Chondrocyte (in vitro differentiated cells): Measurements from ENCODE around the gene RAI2. TPM values are rescaled to one million over a fixed set of nuclear protein-coding genes. Genes with fewer than 3 reads are reported as not detected.

Experiments used
- DNase-seq: peaks from one replicate; pipeline ENCODE4 v3.0.0; 2021; ENCODE audit warnings: mixed read lengths, low spot score
- H3K27ac Mint-ChIP-seq: one replicate; pipeline ENCODE4 v1.8.0; 2021; ENCODE audit warnings: mild to moderate bottlenecking, moderate library complexity, mixed read lengths; ENCODE audit not compliant: unreplicated experiment
- H3K27me3 Mint-ChIP-seq: 2 replicates; pipeline ENCODE4 v1.8.0; 2021; ENCODE audit warnings: low read depth, mixed read lengths
- H3K36me3 Mint-ChIP-seq: 2 replicates; pipeline ENCODE4 v1.8.0; 2021; ENCODE audit warnings: low read depth, mixed read lengths
- H3K4me1 Mint-ChIP-seq: 2 replicates; pipeline ENCODE4 v1.8.0; 2021; ENCODE audit warnings: low read depth, mild to moderate bottlenecking, mixed read lengths
- H3K4me3 Mint-ChIP-seq: one replicate; pipeline ENCODE4 v1.8.0; 2021; ENCODE audit warnings: mild to moderate bottlenecking, moderate library complexity, mixed read lengths; ENCODE audit not compliant: unreplicated experiment
- H3K9me3 Mint-ChIP-seq: 2 replicates; pipeline ENCODE4 v1.8.0; 2021; ENCODE audit warnings: low read depth, mixed read lengths
- CTCF ChIP-seq: fragments of 200-600 bp; sonication (generic); IDR thresholded peaks from 2 replicates; pipeline ENCODE4 v1.5.0; 2021; ENCODE audit warnings: antibody characterized with exemption, mild to moderate bottlenecking, moderate library complexity
- total RNA-seq: library from RNA; stranded (reverse); gene quantifications from 3 replicates; pipeline ENCODE4 v1.2.1, GENCODE V29; 2021

RAI2 gene
- total RNA-seq, 1 donor from 2014 or later = 0.97 TPM

- Mint-ChIP-seq H3K27ac (no peak overlapping the region), H3K9me3 (no peaks in the 10 kb centered on the region), H3K4me3 (no peak overlapping the region), H3K4me1 (no peaks in the 10 kb centered on the region), H3K27me3 (no peaks in the 10 kb centered on the region), H3K36me3 (no peaks in the 10 kb centered on the region)
- no peak for DNase-seq
- TF ChIP-seq CTCF = no peak
These were observed 92.1 kb downstream of the RAI2 start for GRCh38 chrX:17768997-17769396.

GRCh38 chrX:17767734-17768133 lies 93.4 kb downstream of the RAI2 start:
- Mint-ChIP-seq H3K27me3 (no peaks in the 10 kb centered on the region), H3K9me3 (no peaks in the 10 kb centered on the region), H3K4me3 (no peak overlapping the region), H3K36me3 (no peaks in the 10 kb centered on the region), H3K4me1 (no peaks in the 10 kb centered on the region), H3K27ac (no peak overlapping the region)
- TF ChIP-seq CTCF = no peak
- DNase-seq = no peak

GRCh38 chrX:17759990-17760389 lies 101.1 kb downstream of the RAI2 start:
- no peak for DNase-seq
- Mint-ChIP-seq H3K9me3 (no peaks in the 10 kb centered on the region), H3K4me3 (no peak overlapping the region), H3K4me1 (peaks cover 10% of the 10 kb centered on the region), H3K36me3 (no peaks in the 10 kb centered on the region), H3K27ac (no peak overlapping the region), H3K27me3 (peaks cover 3% of the 10 kb centered on the region)
- no peak for TF ChIP-seq CTCF

- H3K36me3 Mint-ChIP-seq = no peaks in the 10 kb centered on the region
- H3K4me1 Mint-ChIP-seq = peaks cover 10% of the 10 kb centered on the region
- no peaks in the 10 kb centered on the region for H3K9me3 Mint-ChIP-seq
- no peak overlapping the region for H3K4me3 Mint-ChIP-seq
- DNase-seq = no peak
- peaks cover 3% of the 10 kb centered on the region for H3K27me3 Mint-ChIP-seq
- H3K27ac Mint-ChIP-seq = no peak overlapping the region
- TF ChIP-seq CTCF = no peak
These were observed 102.7 kb downstream of the RAI2 start for GRCh38 chrX:17758382-17758781.

- peaks cover 9% of the 10 kb centered on the region for H3K36me3 Mint-ChIP-seq
- no peaks in the 10 kb centered on the region for H3K4me1 Mint-ChIP-seq
- no peaks in the 10 kb centered on the region for H3K9me3 Mint-ChIP-seq
- H3K27me3 Mint-ChIP-seq = peaks cover 2% of the 10 kb centered on the region
- no peak overlapping the region for H3K27ac Mint-ChIP-seq
- no peak for TF ChIP-seq CTCF
- no peak for DNase-seq
- no peak overlapping the region for H3K4me3 Mint-ChIP-seq
These were observed 110.7 kb downstream of the RAI2 start for GRCh38 chrX:17750436-17750835.

Other genes with a start within 250 kb of the RAI2 start
- 8.4 to 9.4 TPM (median 8.7 TPM) in 3 replicates for gene SCML1, start 123.8 kb downstream of the RAI2 start, total RNA-seq